CD14-positive monocyte (primary cell): ENCODE measurements around the gene HPCAL4. TPM values are rescaled to one million over a fixed set of nuclear protein-coding genes. Genes with fewer than 3 reads are reported as not detected.

Experiments used
- DNase-seq, 3 donors: peaks; one replicate each; pipeline ENCODE4 v3.0.0-alpha.2; 2011 to 2022
- H2AFZ ChIP-seq: 2 replicates; pipeline ENCODE4 v1.6.0; 2012; ENCODE audit warnings: mild to moderate bottlenecking, low read depth, low read length, inconsistent platforms; ENCODE audit not compliant: insufficient read depth, poor library complexity, severe bottlenecking
- H3K27ac ChIP-seq, 2 donors: 1 replicate in 1 of 2; 2 replicates in 1 of 2; pipeline ENCODE4 v1.5.1; 2012 to 2013; ENCODE audit warnings: low read length in 2 of 2, control low read depth in 1 of 2, inconsistent platforms in 1 of 2, low read depth in 1 of 2, mild to moderate bottlenecking in 1 of 2
- H3K27me3 ChIP-seq, 2 donors: one replicate each; pipeline versions ENCODE4 v1.6.0 to v1.6.1; 2011 to 2013; ENCODE audit warnings: low read length in 2 of 2; ENCODE audit not compliant: control insufficient read depth in 2 of 2, insufficient read depth in 2 of 2
- H3K36me3 ChIP-seq, 2 donors: replicated peaks in 1 of 2; 1 replicate in 1 of 2; 2 replicates in 1 of 2; pipeline versions ENCODE4 v1.5.1 to v1.6.1; 2012 to 2013; ENCODE audit warnings: low read length in 2 of 2, control low read depth in 1 of 2, inconsistent platforms in 1 of 2, mild to moderate bottlenecking in 1 of 2; ENCODE audit not compliant: insufficient read depth in 2 of 2, control insufficient read depth in 1 of 2
- H3K4me1 ChIP-seq, 2 donors: 1 replicate in 1 of 2; 2 replicates in 1 of 2; pipeline versions ENCODE4 v1.5.1 to v1.6.1; 2012 to 2013; ENCODE audit warnings: low read length in 2 of 2, control low read depth in 1 of 2, inconsistent platforms in 1 of 2, mild to moderate bottlenecking in 1 of 2, moderate library complexity in 1 of 2; ENCODE audit not compliant: insufficient read depth in 2 of 2, control insufficient read depth in 1 of 2
- H3K4me2 ChIP-seq: replicated peaks from 2 replicates; pipeline ENCODE3; 2012; ENCODE audit warnings: low read length, moderate library complexity, mild to moderate bottlenecking; ENCODE audit not compliant: poor library complexity, severe bottlenecking; ENCODE audit errors: extremely low read depth
- H3K4me3 ChIP-seq, 3 experiments: fragments of 200-600 bp in 1 of 3; sonication (generic) in 1 of 3; replicated peaks in 1 of 3; 1 replicate in 2 of 3; 2 replicates in 1 of 3; pipeline ENCODE4 v1.5.1; 2011 to 2013; ENCODE audit warnings: low read length in 3 of 3, mild to moderate bottlenecking in 3 of 3, control low read depth in 2 of 3, low read depth in 2 of 3, inconsistent platforms in 1 of 3, moderate library complexity in 1 of 3
- H3K79me2 ChIP-seq: 2 replicates; pipeline ENCODE4 v1.6.0; 2012; ENCODE audit warnings: mild to moderate bottlenecking, control low read depth, inconsistent platforms, low read length, moderate library complexity; ENCODE audit not compliant: insufficient read depth
- H3K9ac ChIP-seq: 2 replicates; pipeline ENCODE4 v1.6.0; 2017; ENCODE audit warnings: low read length, mild to moderate bottlenecking; ENCODE audit not compliant: insufficient read depth, poor library complexity, severe bottlenecking
- H3K9me3 ChIP-seq, 2 donors: replicated peaks in 1 of 2; 1 replicate in 1 of 2; 2 replicates in 1 of 2; pipeline versions ENCODE4 v1.5.1 to v1.6.1; 2012 to 2013; ENCODE audit warnings: low read length in 2 of 2, control low read depth in 1 of 2; ENCODE audit not compliant: control insufficient read depth in 1 of 2, insufficient read depth in 1 of 2
- H4K20me1 ChIP-seq: 2 replicates; pipeline ENCODE4 v1.6.0; 2012; ENCODE audit warnings: mild to moderate bottlenecking, low read length, control low read depth, moderate library complexity; ENCODE audit not compliant: insufficient read depth
- H3K27ac Mint-ChIP-seq, 7 donors: one replicate each; pipeline ENCODE4 v1.8.0; 2020; ENCODE audit warnings: mild to moderate bottlenecking in 7 of 7, mixed read lengths in 7 of 7, moderate library complexity in 6 of 7, inconsistent platforms in 2 of 7
- H3K27me3 Mint-ChIP-seq, 3 donors: one replicate each; pipeline ENCODE4 v1.8.0; 2021 to 2022; ENCODE audit warnings: low read depth in 3 of 3, mild to moderate bottlenecking in 3 of 3, mixed read lengths in 3 of 3, moderate library complexity in 3 of 3, inconsistent platforms in 1 of 3
- H3K36me3 Mint-ChIP-seq, 2 donors: one replicate each; pipeline ENCODE4 v1.8.0; 2020; ENCODE audit warnings: mixed read lengths in 2 of 2, inconsistent platforms in 1 of 2, mild to moderate bottlenecking in 1 of 2
- H3K4me1 Mint-ChIP-seq: one replicate; pipeline ENCODE4 v1.8.0; 2020; ENCODE audit warnings: mild to moderate bottlenecking, mixed read lengths
- H3K4me3 Mint-ChIP-seq, 2 donors: one replicate each; pipeline ENCODE4 v1.8.0; 2020; ENCODE audit warnings: mild to moderate bottlenecking in 2 of 2, mixed read lengths in 2 of 2, moderate library complexity in 1 of 2
- H3K9me3 Mint-ChIP-seq, 7 donors: one replicate each; pipeline ENCODE4 v1.8.0; 2020 to 2022; ENCODE audit warnings: mixed read lengths in 7 of 7, mild to moderate bottlenecking in 6 of 7, moderate library complexity in 6 of 7, inconsistent platforms in 2 of 7
- CTCF ChIP-seq: fragments of 200-600 bp; IDR thresholded peaks from one replicate; pipeline ENCODE4 v1.8.0; 2022; ENCODE audit warnings: antibody characterized with exemption, mild to moderate bottlenecking
- WGBS: methylation state at CpG from one replicate; pipeline ENCODE4 v1.1.5; 2013; ENCODE audit warnings: missing lambda C conversion rate; ENCODE audit not compliant: insufficient coverage; 5-methylcytosine and 5-hydroxymethylcytosine counted together
- intact Hi-C, 2 donors: fragments of 100-400 bp; cut with micrococcal nuclease; formaldehyde crosslinking; loops; one replicate each; pipeline versions ENCODE4 v1.15.0 to v1.15.1; 2023
- polyA plus RNA-seq, 3 donors: library from polyadenylated mRNA; depleted of rRNA in 1 of 3; unstranded in 2 of 3; stranded (reverse) in 1 of 3; fragments of 300-500 nt in 2 of 3; fragments of >200 nt in 1 of 3; fragmentation: Illumina TruSeq in 2 of 3; gene quantifications; 1 replicate in 2 of 3; 2 replicates in 1 of 3; pipeline ENCODE4 v1.2.3, GENCODE V29; 2012 to 2021

The HPCAL4 gene
- polyA plus RNA-seq, 3 donors: 0.03 to 0.05 TPM; not detected in 1

- Histone ChIP-seq H3K4me1 (peaks cover 3 to 15% of the 10 kb centered on the region in 2 donors), H4K20me1 (no peaks in the 10 kb centered on the region), H3K27me3 (peaks cover 8 to 13% of the 10 kb centered on the region in 2 donors), H2AFZ (no peak overlapping the region), H3K4me3 (no peak overlapping the region), H3K9ac (no peak overlapping the region), H3K4me2 (no peak overlapping the region), H3K27ac (no peak overlapping the region), H3K9me3 (peaks cover 6 to 8% of the 10 kb centered on the region in 2 donors), H3K36me3 (no peaks in the 10 kb centered on the region), H3K79me2 (no peaks in the 10 kb centered on the region)
- TF ChIP-seq CTCF: no peak
- intact Hi-C loops: no loop called here
- no peak for DNase-seq
- no peak overlapping the region for H3K4me3 Mint-ChIP-seq
- H3K9me3 Mint-ChIP-seq: peaks cover 4 to 11% (median 9%) of the 10 kb centered on the region in 7 donors
- peaks cover 8 to 21% (median 18%) of the 10 kb centered on the region in 3 donors for H3K27me3 Mint-ChIP-seq
- no peaks in the 10 kb centered on the region for H3K36me3 Mint-ChIP-seq
- peaks cover 5% of the 10 kb centered on the region for H3K4me1 Mint-ChIP-seq
- no peak overlapping the region for H3K27ac Mint-ChIP-seq
- WGBS: 92% methylated on average over 2 of the region's 4 CpGs
These were observed 48.4 kb downstream of the HPCAL4 start for GRCh38 chr1:39642796-39643195.

GRCh38 chr1:39640861-39641260 is 50.4 kb downstream of the HPCAL4 start:
- Mint-ChIP-seq H3K27ac (no peak overlapping the region), H3K27me3 (peaks cover 8 to 25% (median 18%) of the 10 kb centered on the region in 3 donors), H3K4me3 (no peak overlapping the region), H3K4me1 (peaks cover 5% of the 10 kb centered on the region), H3K36me3 (no peaks in the 10 kb centered on the region), H3K9me3 (peaks cover 4 to 11% (median 9%) of the 10 kb centered on the region in 7 donors)
- no peak for TF ChIP-seq CTCF
- Histone ChIP-seq H3K9me3 (peaks cover 6 to 8% of the 10 kb centered on the region in 2 donors), H3K79me2 (no peaks in the 10 kb centered on the region), H3K36me3 (no peaks in the 10 kb centered on the region), H3K4me1 (peaks cover 3 to 15% of the 10 kb centered on the region in 2 donors), H3K4me3 (no peak overlapping the region), H3K27ac (no peak overlapping the region), H3K27me3 (peaks cover 8 to 13% of the 10 kb centered on the region in 2 donors), H2AFZ (no peak overlapping the region), H4K20me1 (no peaks in the 10 kb centered on the region), H3K4me2 (no peak overlapping the region), H3K9ac (no peak overlapping the region)
- no peak for DNase-seq
- 85% methylated on average over 8 of the region's 8 CpGs for WGBS
- intact Hi-C loops: no loop called here
